Mesodermal cell (in vitro differentiated cells): ENCODE measurements around the gene USP13.

ENCODE experiments used
- H3K27ac ChIP-seq: 2 replicates; pipeline ENCODE4 v1.7.0; 2013; ENCODE audit warnings: mild to moderate bottlenecking, low read depth, low read length, moderate library complexity; ENCODE audit not compliant: severe bottlenecking
- H3K36me3 ChIP-seq: 2 replicates; pipeline ENCODE4 v1.7.1; 2013; ENCODE audit warnings: mild to moderate bottlenecking, low read length, moderate library complexity; ENCODE audit not compliant: control insufficient read depth, insufficient read depth
- H3K4me1 ChIP-seq: one replicate; pipeline ENCODE4 v1.7.1; 2013; ENCODE audit warnings: mild to moderate bottlenecking, low read length; ENCODE audit not compliant: insufficient read depth, control insufficient read depth, poor library complexity, severe bottlenecking
- H3K4me3 ChIP-seq: 2 replicates; pipeline ENCODE4 v1.7.0; 2013; ENCODE audit warnings: low read length, control low read depth, mild to moderate bottlenecking; ENCODE audit not compliant: insufficient read depth, poor library complexity, severe bottlenecking; ENCODE audit errors: extremely low read depth
- H3K9me3 ChIP-seq: 2 replicates; pipeline ENCODE4 v1.7.1; 2013; ENCODE audit warnings: mild to moderate bottlenecking, low read length, moderate library complexity; ENCODE audit not compliant: control insufficient read depth
- WGBS, 2 experiments: methylation state at CpG; one replicate each; pipeline ENCODE4 v1.1.5; 2013; ENCODE audit warnings: missing lambda C conversion rate in 2 of 2; ENCODE audit not compliant: insufficient coverage in 2 of 2; 5-methylcytosine and 5-hydroxymethylcytosine counted together

The USP13 gene

GRCh38 chr3:179794355-179794754 is 141.5 kb downstream of the USP13 start:
- 73 to 96% methylated on average over 4 of the region's 4 CpGs for WGBS, 2 experiments
- H3K36me3 ChIP-seq = no peaks in the 10 kb centered on the region

DNA sequence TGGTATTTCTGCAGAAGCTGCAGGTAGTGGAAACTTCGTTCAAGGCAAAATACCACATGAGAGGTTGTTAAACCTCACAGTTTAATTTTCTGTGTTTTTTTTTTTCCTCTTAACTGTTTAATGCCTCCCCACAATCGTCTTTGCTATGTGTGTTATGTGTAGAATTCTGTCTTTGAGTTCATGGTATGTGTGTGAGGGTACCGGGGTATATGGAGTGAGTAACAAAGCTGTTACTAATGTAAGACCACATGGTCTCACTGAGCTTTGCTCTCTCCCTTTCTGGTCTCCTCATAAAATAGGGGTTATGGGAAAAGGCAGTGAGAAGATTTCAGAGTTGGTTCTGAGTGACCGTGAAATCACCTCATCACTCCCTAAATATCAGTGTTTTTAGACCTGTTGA is 143.6 kb downstream of the USP13 start:
- Histone ChIP-seq H3K27ac (no peak overlapping the region), H3K4me3 (no peak overlapping the region), H3K4me1 (no peaks in the 10 kb centered on the region), H3K9me3 (no peaks in the 10 kb centered on the region), H3K36me3 (no peaks in the 10 kb centered on the region)
- 80% methylated on average over 1 of the region's 4 CpGs; no CpG with 5 or more reads in 1 of the 2 experiments for WGBS, 2 experiments

More at GRCh38 chr3:179794355-179794754, 141.5 kb downstream of the USP13 start:
- no peak overlapping the region for H3K27ac ChIP-seq
- no peaks in the 10 kb centered on the region for H3K9me3 ChIP-seq
- H3K4me1 ChIP-seq = no peaks in the 10 kb centered on the region
- no peak overlapping the region for H3K4me3 ChIP-seq

- Histone ChIP-seq H3K36me3 (no peaks in the 10 kb centered on the region), H3K4me3 (no peak overlapping the region), H3K27ac (no peak overlapping the region), H3K9me3 (no peaks in the 10 kb centered on the region), H3K4me1 (no peaks in the 10 kb centered on the region)
- no CpG with 5 or more reads among the region's 1 CpG for WGBS, 2 experiments
Observed at GRCh38 chr3:179797192-179797591, 144.4 kb downstream of the USP13 start.

- H3K27ac ChIP-seq = no peak overlapping the region
- H3K4me1 ChIP-seq = no peaks in the 10 kb centered on the region
- H3K36me3 ChIP-seq = no peaks in the 10 kb centered on the region
- no peak overlapping the region for H3K4me3 ChIP-seq
- no peaks in the 10 kb centered on the region for H3K9me3 ChIP-seq
Observed at GRCh38 chr3:179801263-179801662, 148.4 kb downstream of the USP13 start.

- 100% methylated on average over 1 to 2 of the region's 4 CpGs for WGBS, 2 experiments
- Histone ChIP-seq H3K4me1 (no peaks in the 10 kb centered on the region), H3K36me3 (no peaks in the 10 kb centered on the region), H3K27ac (no peak overlapping the region), H3K9me3 (no peaks in the 10 kb centered on the region), H3K4me3 (no peak overlapping the region)
Observed at GRCh38 chr3:179801856-179802255, 149.0 kb downstream of the USP13 start.

- Histone ChIP-seq H3K27ac (no peak overlapping the region), H3K9me3 (no peaks in the 10 kb centered on the region), H3K36me3 (no peaks in the 10 kb centered on the region), H3K4me3 (no peak overlapping the region), H3K4me1 (no peaks in the 10 kb centered on the region)
- WGBS, 2 experiments = 81 to 94% methylated on average over 3 to 5 of the region's 5 CpGs
Observed at GRCh38 chr3:179806177-179806576, 153.3 kb downstream of the USP13 start.

DNA sequence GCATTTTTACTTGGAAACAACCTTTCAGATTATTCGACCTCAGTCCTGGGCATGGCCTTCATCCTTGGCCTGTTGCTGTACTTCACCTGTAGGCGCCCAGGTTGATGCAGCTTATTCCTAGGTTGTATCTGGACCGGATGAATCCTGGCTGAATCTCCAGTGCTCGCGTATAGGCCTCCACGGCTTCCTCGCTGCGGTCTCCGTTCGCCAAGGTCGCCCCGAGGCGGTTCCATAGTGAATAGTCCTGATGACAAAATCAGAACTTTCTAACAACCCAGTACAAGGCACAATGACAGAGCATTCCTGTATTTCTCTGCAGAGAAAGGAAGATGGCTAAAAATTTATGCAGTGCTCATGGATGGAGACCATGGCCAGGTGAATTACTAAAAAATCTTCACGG is 154.7 kb downstream of the USP13 start:
- Histone ChIP-seq H3K36me3 (no peaks in the 10 kb centered on the region), H3K4me1 (no peaks in the 10 kb centered on the region), H3K4me3 (no peak overlapping the region), H3K27ac (no peak overlapping the region), H3K9me3 (no peaks in the 10 kb centered on the region)
- 89 to 97% methylated on average over 6 to 8 of the region's 14 CpGs for WGBS, 2 experiments

DNA sequence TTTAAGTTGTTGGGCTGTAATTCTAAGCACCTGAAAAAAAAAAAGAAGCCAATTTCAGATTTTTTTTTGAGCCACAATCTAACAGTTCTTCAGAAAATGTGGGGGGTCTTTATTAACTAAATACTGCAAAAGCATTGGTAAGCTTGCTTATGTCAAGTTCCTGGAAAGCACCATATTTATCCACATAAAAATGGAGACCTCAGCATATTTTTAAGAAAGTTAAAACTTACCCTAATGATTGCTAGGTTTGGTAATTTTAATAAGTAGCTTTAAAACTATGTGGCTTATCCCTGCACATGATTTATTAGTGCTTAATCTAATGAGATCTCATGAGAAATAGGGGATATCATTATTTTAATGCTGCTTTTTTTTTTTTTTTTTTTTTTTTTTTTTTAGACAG is 156.8 kb downstream of the USP13 start:
- Histone ChIP-seq H3K36me3 (no peaks in the 10 kb centered on the region), H3K4me1 (no peaks in the 10 kb centered on the region), H3K4me3 (no peak overlapping the region), H3K27ac (no peak overlapping the region), H3K9me3 (no peaks in the 10 kb centered on the region)

DNA sequence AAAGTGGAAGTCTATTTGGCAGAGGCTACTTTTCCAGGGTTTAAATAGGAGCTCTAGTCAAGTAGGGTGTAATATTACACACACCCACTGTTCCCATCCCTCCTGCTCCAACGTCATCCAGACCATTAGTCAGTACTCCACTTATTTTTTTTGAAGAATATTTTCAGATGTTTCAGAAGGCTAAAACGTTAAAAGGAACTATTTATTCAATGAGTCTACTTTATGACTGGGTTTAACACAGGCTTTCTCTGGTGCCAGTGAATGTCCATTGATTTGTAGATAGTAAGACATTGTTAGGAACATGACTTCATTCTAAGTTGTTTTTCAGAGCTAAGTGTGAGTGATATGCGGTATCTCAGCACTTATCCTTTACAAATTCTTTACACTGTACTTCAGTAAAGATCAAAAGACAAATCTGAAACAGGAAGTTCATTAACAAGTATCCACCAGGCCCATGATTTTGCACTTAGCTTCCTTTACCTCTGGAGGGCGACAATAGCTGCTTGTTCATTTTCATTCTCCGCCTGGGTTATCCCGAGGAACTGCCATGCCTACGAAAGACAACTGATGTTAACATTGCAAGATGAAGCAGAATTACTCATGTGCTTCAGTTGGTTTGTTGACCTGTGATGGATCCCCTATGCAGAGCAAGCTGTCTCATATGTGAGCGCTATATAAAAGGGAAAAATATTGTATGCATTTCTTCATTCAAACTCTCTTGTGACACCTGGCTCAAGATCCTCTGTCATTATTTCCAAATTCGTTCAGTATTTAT is 158.7 kb downstream of the USP13 start:
- no peaks in the 10 kb centered on the region for H3K4me1 ChIP-seq
- H3K27ac ChIP-seq = peak overlapping the region; percentile 11
- 7% methylated on average over 5 of the region's 9 CpGs for WGBS, 2 experiments
- no peaks in the 10 kb centered on the region for H3K9me3 ChIP-seq
- no peak overlapping the region for H3K4me3 ChIP-seq
- H3K36me3 ChIP-seq = no peaks in the 10 kb centered on the region

DNA sequence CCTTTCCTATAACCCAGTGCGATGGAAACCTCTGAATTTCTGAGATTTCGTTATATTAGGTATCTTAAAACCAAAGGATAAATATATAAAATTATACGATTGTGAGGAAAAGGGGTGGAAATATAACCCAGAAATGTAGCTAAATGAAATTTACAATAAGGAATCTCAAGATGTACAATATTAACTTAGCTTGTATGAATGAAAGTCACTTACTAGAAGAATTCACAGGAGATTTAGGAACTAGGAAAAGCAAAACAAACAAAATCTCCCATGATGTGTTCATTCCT is 159.2 kb downstream of the USP13 start:
- no peaks in the 10 kb centered on the region for H3K9me3 ChIP-seq
- no peaks in the 10 kb centered on the region for H3K36me3 ChIP-seq
- no peaks in the 10 kb centered on the region for H3K4me1 ChIP-seq
- no peak overlapping the region for H3K27ac ChIP-seq
- no peak overlapping the region for H3K4me3 ChIP-seq
- no CpG with 5 or more reads among the region's 3 CpGs for WGBS, 2 experiments

DNA sequence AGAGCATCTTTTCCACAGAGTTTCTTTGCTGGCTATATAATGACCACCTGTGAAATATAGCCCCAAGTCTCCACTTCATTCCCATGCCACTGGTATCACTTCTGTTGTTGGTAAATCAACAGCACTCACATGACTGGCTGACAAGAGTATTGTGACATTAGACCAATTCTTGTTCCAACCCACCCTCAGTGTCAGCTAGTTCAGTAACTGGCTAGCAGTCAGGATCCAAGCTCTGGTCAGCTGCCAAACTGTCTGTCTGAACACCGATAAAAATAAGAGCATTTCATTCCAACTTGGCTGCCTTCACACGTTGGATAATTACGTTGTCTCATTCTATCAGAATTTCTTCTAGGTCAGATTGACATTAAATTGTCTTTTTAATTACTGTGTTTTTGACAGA is 166.5 kb downstream of the USP13 start:
- H3K27ac ChIP-seq = no peak overlapping the region
- no peaks in the 10 kb centered on the region for H3K4me1 ChIP-seq
- H3K4me3 ChIP-seq = no peak overlapping the region
- no peaks in the 10 kb centered on the region for H3K9me3 ChIP-seq
- whole genome bisulfite sequencing, 2 experiments = 89 to 100% methylated on average over 1 of the region's 3 CpGs
- no peaks in the 10 kb centered on the region for H3K36me3 ChIP-seq
